Neuronal stem cell (in vitro differentiated cells): Measurements from ENCODE around the gene TPSAB1.
A peak's percentile ranks its signal among the peaks of the same experiment; 100 is the strongest.

ENCODE experiments used
- DNase-seq: peaks from one replicate; pipeline ENCODE4 v3.0.0-alpha.2; 2013; ENCODE audit warnings: low spot score
- H2AFZ ChIP-seq: one replicate; pipeline ENCODE4 v1.6.1; 2013; ENCODE audit warnings: mild to moderate bottlenecking, low read length, inconsistent platforms
- H2AK5ac ChIP-seq: 2 replicates; pipeline ENCODE4 v1.6.1; 2013; ENCODE audit warnings: low read depth, mild to moderate bottlenecking, inconsistent platforms, low read length, moderate library complexity, mixed read lengths
- H2BK120ac ChIP-seq: 2 replicates; pipeline ENCODE4 v1.6.1; 2013; ENCODE audit warnings: low read depth, mild to moderate bottlenecking, inconsistent platforms, low read length, moderate library complexity, mixed read lengths
- H2BK12ac ChIP-seq: one replicate; pipeline ENCODE4 v1.6.1; 2013; ENCODE audit warnings: low read length, inconsistent platforms
- H2BK15ac ChIP-seq: 2 replicates; pipeline ENCODE4 v1.6.1; 2013; ENCODE audit warnings: mild to moderate bottlenecking, low read length, inconsistent platforms, mixed read lengths
- H2BK5ac ChIP-seq: one replicate; pipeline ENCODE4 v1.6.1; 2013; ENCODE audit warnings: inconsistent platforms, mild to moderate bottlenecking, low read length, moderate library complexity
- H3K14ac ChIP-seq: one replicate; pipeline ENCODE4 v1.6.1; 2013; ENCODE audit warnings: low read length, inconsistent platforms
- H3K18ac ChIP-seq: 2 replicates; pipeline ENCODE4 v1.6.1; 2013; ENCODE audit warnings: low read length, inconsistent platforms
- H3K23ac ChIP-seq: 2 replicates; pipeline ENCODE4 v1.6.1; 2013; ENCODE audit warnings: low read depth, mild to moderate bottlenecking, mixed read lengths, low read length, inconsistent platforms; ENCODE audit not compliant: poor library complexity
- H3K27ac ChIP-seq: replicated peaks from 3 replicates; pipeline ENCODE4 v1.5.1; 2013; ENCODE audit warnings: low read length, inconsistent platforms
- H3K27me3 ChIP-seq, 3 experiments: 2 replicates each; pipeline ENCODE4 v1.6.1; 2013; ENCODE audit warnings: low read length in 3 of 3, mild to moderate bottlenecking in 2 of 3, inconsistent platforms in 1 of 3, low read depth in 1 of 3, mixed read lengths in 1 of 3, moderate library complexity in 1 of 3; ENCODE audit not compliant: control insufficient read depth in 3 of 3, insufficient read depth in 3 of 3
- H3K36me3 ChIP-seq, 2 donors: replicated peaks in 1 of 2; 2 replicates each; pipeline ENCODE4 v1.6.1; 2013; ENCODE audit warnings: low read length in 2 of 2; ENCODE audit not compliant: control insufficient read depth in 2 of 2, insufficient read depth in 2 of 2
- H3K4ac ChIP-seq: 2 replicates; pipeline ENCODE4 v1.6.1; 2013; ENCODE audit warnings: inconsistent platforms, mild to moderate bottlenecking, low read length, moderate library complexity
- H3K4me1 ChIP-seq, 2 donors: 1 replicate in 1 of 2; 2 replicates in 1 of 2; pipeline ENCODE4 v1.6.1; 2013; ENCODE audit warnings: low read length in 2 of 2, low read depth in 1 of 2; ENCODE audit not compliant: control insufficient read depth in 2 of 2, insufficient read depth in 1 of 2
- H3K4me2 ChIP-seq: one replicate; pipeline ENCODE4 v1.6.1; 2013; ENCODE audit warnings: mild to moderate bottlenecking, low read length, inconsistent platforms; ENCODE audit not compliant: insufficient read depth, poor library complexity, severe bottlenecking
- H3K4me3 ChIP-seq, 2 donors: 2 replicates each; pipeline ENCODE4 v1.5.1; 2013; ENCODE audit warnings: low read length in 2 of 2, mild to moderate bottlenecking in 2 of 2, inconsistent platforms in 1 of 2, moderate library complexity in 1 of 2
- H3K79me1 ChIP-seq: one replicate; pipeline ENCODE4 v1.6.1; 2013; ENCODE audit warnings: low read depth, mild to moderate bottlenecking, inconsistent platforms, low read length, moderate library complexity
- H3K9ac ChIP-seq: one replicate; pipeline ENCODE4 v1.6.1; 2013; ENCODE audit warnings: mild to moderate bottlenecking, low read depth, low read length, inconsistent platforms; ENCODE audit not compliant: poor library complexity
- H3K9me3 ChIP-seq, 2 donors: replicated peaks in 1 of 2; 2 replicates each; pipeline versions ENCODE3 to v1.6.1; 2013; ENCODE audit warnings: low read length in 2 of 2, mild to moderate bottlenecking in 2 of 2, inconsistent platforms in 1 of 2, low read depth in 1 of 2, mixed read lengths in 1 of 2, moderate library complexity in 1 of 2; ENCODE audit not compliant: control insufficient read depth in 2 of 2, insufficient read depth in 1 of 2
- H4K8ac ChIP-seq: one replicate; pipeline ENCODE4 v1.6.1; 2013; ENCODE audit warnings: low read depth, mild to moderate bottlenecking, inconsistent platforms, low read length, moderate library complexity
- H4K91ac ChIP-seq: one replicate; pipeline ENCODE4 v1.6.1; 2013; ENCODE audit warnings: low read length, low read depth, mild to moderate bottlenecking, inconsistent platforms; ENCODE audit not compliant: poor library complexity
- WGBS, 2 donors: extraction: QIAGEN DNeasy Blood & Tissue Kit; methylation state at CpG; one replicate each; pipeline ENCODE4 v1.1.7; 2013; ENCODE audit warnings: missing lambda C conversion rate in 2 of 2, mixed read lengths in 1 of 2; ENCODE audit not compliant: insufficient read length in 2 of 2, insufficient replicate concordance in 1 of 2; ENCODE audit errors: extremely low coverage in 2 of 2; 5-methylcytosine and 5-hydroxymethylcytosine counted together

TPSAB1 gene

GRCh38 chr16:1283296-1283695 is 42.8 kb downstream of the TPSAB1 start:
- no peak overlapping the region for H3K4me2 ChIP-seq
- H3K4ac ChIP-seq = no peak overlapping the region
- H3K9me3 ChIP-seq = no peaks in the 10 kb centered on the region
- H2BK5ac ChIP-seq = no peak overlapping the region
- H3K79me1 ChIP-seq = peaks cover 3% of the 10 kb centered on the region
- H3K4me1 ChIP-seq = peaks cover 5 to 6% of the 10 kb centered on the region in 2 donors
- H3K36me3 ChIP-seq = no peaks in the 10 kb centered on the region
- H2BK15ac ChIP-seq = no peak overlapping the region
- no peak overlapping the region for H3K18ac ChIP-seq
- no peak overlapping the region for H2BK12ac ChIP-seq
- no peak overlapping the region for H4K8ac ChIP-seq
- H3K4me3 ChIP-seq = no peak overlapping the region
- no peak overlapping the region for H4K91ac ChIP-seq
- no peak for DNase-seq
- H2BK120ac ChIP-seq = no peak overlapping the region
- no peak overlapping the region for H2AK5ac ChIP-seq
- no peak overlapping the region for H3K14ac ChIP-seq
- no peak overlapping the region for H3K23ac ChIP-seq
- H3K27ac ChIP-seq = no peak overlapping the region
- peaks cover 0 to 70% (median 8%) of the 10 kb centered on the region in 3 experiments for H3K27me3 ChIP-seq
- no peak overlapping the region for H3K9ac ChIP-seq
- no CpG with 5 or more reads among the region's 17 CpGs for WGBS, 2 donors
- no peak overlapping the region for H2AFZ ChIP-seq

GRCh38 chr16:1283996-1284616 is 43.6 kb downstream of the TPSAB1 start:
- Histone ChIP-seq H3K9me3 (no peaks in the 10 kb centered on the region), H4K8ac (no peak overlapping the region), H3K4ac (no peak overlapping the region), H2BK120ac (no peak overlapping the region), H3K79me1 (peaks cover 2% of the 10 kb centered on the region), H2BK5ac (no peak overlapping the region), H3K36me3 (no peaks in the 10 kb centered on the region), H3K27me3 (peaks cover 0 to 75% (median 8%) of the 10 kb centered on the region in 3 experiments), H2BK15ac (no peak overlapping the region), H3K4me2 (no peak overlapping the region), H2AFZ (no peak overlapping the region), H3K4me3 (no peak overlapping the region), H4K91ac (no peak overlapping the region), H3K23ac (no peak overlapping the region), H3K18ac (no peak overlapping the region), H2BK12ac (no peak overlapping the region), H3K9ac (no peak overlapping the region), H3K14ac (no peak overlapping the region), H3K4me1 (no peaks in the 10 kb centered on the region), H2AK5ac (no peak overlapping the region), H3K27ac (no peak overlapping the region)
- DNase-seq = no peak
- no CpG with 5 or more reads among the region's 16 CpGs for WGBS, 2 donors

DNA sequence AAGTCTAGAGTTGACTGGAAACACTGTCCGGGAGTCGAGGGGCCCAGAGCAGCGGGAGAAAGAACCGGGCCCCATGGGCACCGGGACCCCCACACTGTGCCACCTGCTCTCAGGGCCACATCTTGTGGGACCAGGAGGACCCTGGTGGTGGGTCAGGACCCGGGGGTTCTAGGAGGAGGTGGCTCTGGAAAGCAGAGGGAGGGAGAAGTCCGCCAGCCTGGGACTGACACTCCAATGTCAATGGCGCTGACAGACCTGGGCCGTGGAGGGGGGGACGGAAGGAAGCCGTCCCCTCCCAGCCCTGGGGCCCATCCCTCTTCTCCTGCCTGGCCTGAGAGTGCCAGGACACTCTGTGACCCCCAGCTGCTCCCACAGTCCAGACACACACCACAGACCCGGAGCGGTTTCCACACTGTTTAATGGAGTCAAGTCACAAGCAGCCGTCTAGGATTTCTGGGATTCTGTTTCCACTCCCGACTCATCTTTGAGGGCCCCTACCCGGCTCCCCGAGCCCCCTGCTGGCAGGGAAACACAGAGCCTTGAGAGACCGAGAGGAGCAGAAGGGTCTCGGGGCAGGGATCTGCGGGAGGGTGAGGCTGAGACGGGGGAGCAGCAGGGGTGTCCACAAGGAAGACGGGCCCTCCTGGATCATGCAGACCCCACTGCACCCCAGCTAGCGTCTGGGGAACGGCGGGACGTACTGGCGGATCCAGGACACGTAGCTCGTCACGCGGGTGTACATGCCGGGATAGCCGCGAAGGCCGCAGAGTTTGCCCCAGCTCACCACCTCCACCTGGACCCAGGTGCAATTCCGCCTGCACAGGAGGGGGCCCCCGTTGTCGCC is 45.4 kb downstream of the TPSAB1 start:
- H3K4me2 ChIP-seq = no peak overlapping the region
- no peak overlapping the region for H2AFZ ChIP-seq
- H2BK12ac ChIP-seq = no peak overlapping the region
- WGBS, 2 donors = no CpG with 5 or more reads among the region's 38 CpGs
- no peaks in the 10 kb centered on the region for H3K36me3 ChIP-seq
- H4K8ac ChIP-seq = no peak overlapping the region
- peak overlapping the region; percentile 67 for H2BK120ac ChIP-seq
- no peak for DNase-seq
- no peak overlapping the region for H4K91ac ChIP-seq
- H3K4ac ChIP-seq = peak overlapping the region; percentile 2
- H3K9ac ChIP-seq = no peak overlapping the region
- no peak overlapping the region for H3K23ac ChIP-seq
- no peak overlapping the region for H3K14ac ChIP-seq
- peaks cover 7 to 10% of the 10 kb centered on the region in 2 donors for H3K4me1 ChIP-seq
- peak overlapping the region; percentile 75 for H2AK5ac ChIP-seq
- no peaks in the 10 kb centered on the region for H3K9me3 ChIP-seq
- peak overlapping the region; percentile 26 for H2BK15ac ChIP-seq
- H3K79me1 ChIP-seq = no peaks in the 10 kb centered on the region
- H3K18ac ChIP-seq = no peak overlapping the region
- peaks cover 0 to 78% (median 19%) of the 10 kb centered on the region in 3 experiments for H3K27me3 ChIP-seq
- H3K27ac ChIP-seq = no peak overlapping the region
- H3K4me3 ChIP-seq = no peak overlapping the region
- peak overlapping the region; percentile 66 for H2BK5ac ChIP-seq

DNA sequence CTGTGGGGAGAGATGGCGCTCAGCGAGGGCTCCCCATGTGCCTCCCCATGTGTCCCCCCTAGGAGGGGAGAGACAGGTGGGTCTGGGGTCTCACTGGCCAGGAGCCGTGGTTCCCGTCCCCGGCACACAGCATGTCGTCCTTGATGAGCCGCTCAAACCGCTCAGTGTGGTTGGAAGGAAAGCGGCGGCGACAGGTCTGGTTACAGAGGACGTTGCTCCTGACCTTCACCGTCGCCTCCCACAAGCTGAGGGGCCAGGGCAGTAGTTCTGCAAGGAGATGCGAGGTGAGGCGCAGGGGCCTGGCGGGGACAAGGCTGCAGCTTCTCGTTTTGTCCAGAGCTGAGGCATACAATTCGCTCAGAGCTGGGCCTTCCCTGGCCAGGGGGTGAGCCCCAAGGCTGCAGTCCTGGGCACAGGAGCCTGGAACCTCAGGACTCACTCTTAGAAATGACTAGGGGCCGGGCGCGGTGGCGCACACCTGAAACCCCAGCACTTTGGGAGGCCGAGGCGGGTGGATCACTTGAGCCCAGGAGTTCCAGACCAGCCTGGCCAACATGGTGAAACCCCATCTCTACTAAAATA is 46.1 kb downstream of the TPSAB1 start:
- Histone ChIP-seq H2AK5ac (peak overlapping the region; percentile 75), H3K4me1 (peaks cover 7 to 10% of the 10 kb centered on the region in 2 donors), H2BK12ac (peak overlapping the region; percentile 46), H3K18ac (peak overlapping the region; percentile 35), H2BK5ac (no peak overlapping the region), H4K8ac (no peak overlapping the region), H3K36me3 (no peaks in the 10 kb centered on the region), H3K9me3 (no peaks in the 10 kb centered on the region), H2BK120ac (no peak overlapping the region), H3K14ac (no peak overlapping the region), H2AFZ (no peak overlapping the region), H3K4me3 (no peak overlapping the region), H3K4ac (peak overlapping the region; percentile 2), H3K79me1 (no peaks in the 10 kb centered on the region), H3K9ac (no peak overlapping the region), H3K27me3 (peaks cover 0 to 83% (median 19%) of the 10 kb centered on the region in 3 experiments), H2BK15ac (peak overlapping the region; percentile 33), H3K4me2 (no peak overlapping the region), H4K91ac (peak overlapping the region; percentile 43), H3K23ac (no peak overlapping the region), H3K27ac (no peak overlapping the region)
- WGBS, 2 donors = no CpG with 5 or more reads among the region's 25 CpGs
- no peak for DNase-seq
